Stimulated activated CD8-positive, alpha-beta memory T cell treated with anti-CD3 and anti-CD28 coated beads, Interleukin-15, amount 100 ng/mL, for 1 hour (primary cell): Measurements from ENCODE around the gene ANKRD11.
"Not testable (repeated sequence)": the region's sequence is repeated elsewhere in the genome, so short reads cannot be mapped to it uniquely, and the experiment has no call there.

Source experiments
- DNase-seq: peaks from one replicate; pipeline ENCODE4 v3.0.0-alpha.2; 2020; ENCODE audit warnings: low read depth

The ANKRD11 gene

DNA sequence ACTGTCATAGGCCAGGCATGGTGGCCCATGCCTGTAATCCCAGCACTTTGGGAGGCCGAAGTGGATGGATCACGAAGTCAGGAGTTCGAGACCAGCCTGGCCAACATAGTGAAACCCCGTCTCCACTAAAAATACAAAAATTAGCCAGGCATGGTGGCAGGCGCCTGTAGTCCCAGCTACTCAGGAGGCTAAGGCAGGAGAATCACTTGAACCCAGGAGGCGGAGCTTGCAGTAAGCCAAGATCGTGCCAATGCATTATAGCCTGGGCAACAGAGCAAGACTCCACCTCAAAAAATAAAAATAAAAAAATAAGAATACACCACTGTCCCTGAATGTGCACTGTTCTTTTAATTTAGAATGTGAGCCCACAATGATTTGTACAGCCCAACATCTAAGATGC lies 61.8 kb downstream of the ANKRD11 start:
- not testable (repeated sequence) for DNase-seq

DNA sequence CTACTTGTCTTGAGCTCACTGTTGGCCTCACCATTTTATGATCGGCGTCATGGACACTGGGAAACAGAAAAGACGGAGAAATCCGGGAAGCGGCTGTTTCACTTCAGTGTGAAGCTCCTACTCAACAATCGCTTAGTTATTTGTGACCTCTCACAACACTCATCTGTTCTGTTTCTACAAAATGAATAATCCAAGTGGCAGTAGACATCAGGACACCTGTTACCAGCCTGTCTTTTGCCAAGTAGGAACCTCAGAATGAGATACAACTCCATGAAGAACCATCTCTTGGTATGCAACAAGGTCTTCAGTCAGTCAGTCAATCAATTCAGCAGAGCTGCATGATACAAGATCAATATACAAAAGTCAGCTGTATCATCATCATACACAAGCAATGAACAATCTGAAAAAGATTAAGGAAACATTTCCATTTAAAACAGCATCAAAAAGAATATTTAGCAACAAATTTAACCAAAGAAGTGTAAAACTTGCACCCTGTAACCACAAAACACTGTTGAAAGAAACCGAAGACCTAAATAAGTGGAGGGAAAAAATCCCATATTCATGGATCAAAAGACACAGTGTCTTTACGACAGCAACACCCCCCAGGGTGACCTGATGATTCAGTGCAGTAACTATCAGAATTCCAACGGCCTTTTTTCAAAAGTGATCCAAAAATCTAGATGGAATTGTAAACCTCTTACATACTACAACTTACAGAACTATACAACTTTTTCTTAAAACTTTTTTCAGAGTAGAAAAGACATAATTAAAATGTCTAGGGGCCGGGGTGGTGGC lies 63.4 kb downstream of the ANKRD11 start:
- no peak for DNase-seq

DNA sequence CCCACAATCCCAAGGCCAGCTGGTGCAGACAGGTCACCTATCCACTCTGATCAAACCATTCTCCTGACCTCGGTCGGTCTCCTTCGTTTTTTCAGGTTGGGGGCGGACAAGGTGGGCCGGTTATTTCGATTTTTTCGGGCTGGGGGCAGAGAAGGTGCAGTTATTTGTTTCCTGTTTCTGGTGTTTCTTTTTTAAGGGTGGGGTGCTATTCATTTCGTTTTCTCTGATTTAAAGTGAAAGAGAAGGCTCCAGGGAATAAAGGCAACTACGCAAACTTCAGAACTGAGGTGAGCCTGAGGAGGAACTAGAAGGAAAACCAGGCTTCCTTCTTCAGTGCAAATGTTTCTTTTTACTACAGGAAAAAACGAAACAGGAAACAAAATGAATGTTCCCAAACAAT lies 64.8 kb downstream of the ANKRD11 start:
- no peak for DNase-seq

DNA sequence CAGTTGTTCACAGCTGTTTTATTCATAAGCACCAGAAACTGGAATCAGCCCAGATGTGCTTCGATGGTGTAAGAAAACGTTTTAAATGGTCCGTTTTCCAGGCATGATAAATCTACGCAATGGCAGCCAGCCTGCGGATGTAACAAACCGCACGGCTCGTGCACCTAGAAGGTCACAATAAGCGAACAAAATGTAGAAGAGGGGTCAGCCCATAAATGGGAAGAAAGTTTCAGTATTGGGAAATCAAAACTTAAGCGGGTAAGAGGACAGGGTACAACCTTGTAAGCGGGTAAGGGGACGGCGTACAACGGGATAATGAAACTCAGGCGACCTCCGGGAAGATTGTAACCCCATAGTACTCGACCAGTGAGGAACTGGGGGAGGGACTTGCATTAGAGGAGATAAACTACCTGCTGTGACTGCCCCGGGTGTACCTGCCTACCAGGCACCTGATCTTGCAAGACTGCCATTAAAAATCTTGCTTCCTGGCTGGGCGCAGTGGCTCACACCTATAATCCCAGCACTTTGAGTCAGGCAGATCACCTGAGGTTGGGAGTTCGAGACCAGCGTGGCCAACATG lies 66.6 kb downstream of the ANKRD11 start:
- no peak for DNase-seq

DNA sequence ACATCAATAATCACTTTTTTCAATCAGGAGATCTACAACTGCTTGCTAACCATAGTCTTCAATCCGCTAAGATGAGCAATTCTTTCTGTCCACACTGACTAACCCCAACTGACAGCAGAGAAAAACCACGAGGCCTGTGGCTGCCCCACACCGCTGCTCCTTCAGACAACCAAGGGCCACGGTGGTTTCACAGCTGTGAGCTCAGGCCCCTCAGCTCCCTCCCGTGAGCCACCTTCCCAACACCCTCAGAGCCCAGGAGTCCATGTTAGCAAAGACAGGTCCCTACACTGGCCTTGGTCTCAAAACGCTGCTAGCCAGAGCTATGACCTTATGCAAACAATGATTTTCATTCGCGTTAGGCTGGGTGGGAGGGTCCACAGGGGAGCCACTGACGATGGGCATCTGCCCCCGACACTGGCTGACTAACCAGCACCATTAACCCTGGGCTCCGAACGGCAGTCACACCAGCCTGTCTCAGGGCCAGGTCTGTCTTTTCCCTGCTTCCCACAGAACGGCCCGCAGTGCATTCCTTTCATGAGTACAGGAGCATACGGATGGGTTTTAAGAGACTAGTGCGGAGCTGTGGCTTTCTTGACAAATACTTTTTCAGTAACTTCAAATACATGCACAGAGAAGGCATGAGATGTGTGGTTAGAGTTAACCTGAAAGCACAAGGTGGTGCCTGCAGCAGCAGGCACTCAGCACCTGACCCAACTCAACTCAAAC lies 67.3 kb downstream of the ANKRD11 start:
- DNase-seq, result peak; percentile 32

DNA sequence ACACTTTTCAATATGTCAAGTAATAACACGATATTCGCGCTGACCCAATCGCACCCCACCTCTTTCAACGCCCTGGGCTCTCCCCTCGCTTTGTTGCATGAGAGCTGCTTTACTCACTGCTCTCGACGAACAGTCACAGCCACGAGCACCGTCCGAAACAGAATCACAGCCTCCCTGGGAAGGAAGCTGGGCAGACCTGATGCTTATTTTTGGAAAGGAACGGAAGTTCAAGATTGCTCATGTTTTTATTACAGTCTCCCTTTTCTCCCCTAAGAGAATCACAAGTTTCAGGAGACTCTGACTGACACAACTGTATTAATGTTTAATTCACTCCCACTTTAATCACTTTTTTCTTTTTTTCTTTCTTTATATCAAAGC lies 67.8 kb downstream of the ANKRD11 start:
- DNase-seq, result no peak

DNA sequence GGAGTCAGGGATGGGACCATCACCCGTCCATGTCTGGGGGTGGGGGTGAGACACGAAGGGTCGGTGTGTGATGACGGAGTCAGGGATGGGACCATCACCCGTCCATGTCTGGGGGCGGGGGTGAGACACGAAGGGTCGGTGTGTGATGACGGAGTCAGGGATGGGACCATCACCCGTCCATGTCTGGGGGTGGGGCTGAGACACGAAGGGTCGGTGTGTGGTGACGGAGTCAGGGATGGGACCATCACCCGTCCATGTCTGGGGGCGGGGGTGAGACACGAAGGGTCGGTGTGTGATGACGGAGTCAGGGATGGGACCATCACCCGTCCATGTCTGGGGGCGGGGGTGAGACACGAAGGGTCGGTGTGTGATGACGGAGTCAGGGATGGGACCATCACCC lies 69.1 kb downstream of the ANKRD11 start:
- not testable (repeated sequence) for DNase-seq

DNA sequence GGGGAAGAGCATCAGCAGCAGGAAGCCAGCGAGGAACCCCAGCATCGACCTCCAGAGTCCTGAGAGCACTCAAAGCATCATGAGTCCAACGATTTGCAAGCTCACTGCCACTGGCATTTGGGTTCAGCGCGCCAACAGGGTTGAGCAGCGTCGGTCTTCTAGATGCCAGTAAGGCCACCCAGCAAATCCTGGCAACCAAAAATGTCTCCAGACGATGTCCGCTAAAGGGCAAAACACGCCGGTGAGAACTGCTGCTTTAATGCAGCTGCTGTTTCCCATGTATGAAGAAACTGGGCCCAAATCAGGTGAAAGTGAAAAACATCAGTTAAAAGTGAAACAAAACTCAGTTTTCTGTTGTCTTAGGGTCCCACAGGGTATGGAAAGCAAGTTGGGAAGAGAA lies 70.2 kb downstream of the ANKRD11 start:
- no peak for DNase-seq

DNA sequence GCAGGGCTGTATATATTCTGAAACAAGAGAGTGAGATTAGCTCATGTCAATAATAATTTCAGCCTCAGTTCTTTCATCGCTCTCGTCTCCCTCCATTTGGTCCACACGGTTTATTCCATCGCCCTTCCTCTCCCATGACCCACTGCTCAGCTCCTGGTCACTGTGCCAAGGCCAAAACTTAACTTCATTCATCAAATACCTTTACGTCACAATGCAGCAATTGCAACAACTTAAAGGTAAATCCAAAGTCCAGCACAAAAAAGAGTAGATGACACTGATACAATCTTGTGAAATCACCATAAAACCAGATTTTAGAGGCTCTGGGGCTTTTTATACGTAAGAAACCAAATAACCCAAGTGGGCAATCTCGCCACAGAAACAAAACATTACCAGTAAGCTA lies 72.0 kb downstream of the ANKRD11 start:
- DNase-seq, result no peak

DNA sequence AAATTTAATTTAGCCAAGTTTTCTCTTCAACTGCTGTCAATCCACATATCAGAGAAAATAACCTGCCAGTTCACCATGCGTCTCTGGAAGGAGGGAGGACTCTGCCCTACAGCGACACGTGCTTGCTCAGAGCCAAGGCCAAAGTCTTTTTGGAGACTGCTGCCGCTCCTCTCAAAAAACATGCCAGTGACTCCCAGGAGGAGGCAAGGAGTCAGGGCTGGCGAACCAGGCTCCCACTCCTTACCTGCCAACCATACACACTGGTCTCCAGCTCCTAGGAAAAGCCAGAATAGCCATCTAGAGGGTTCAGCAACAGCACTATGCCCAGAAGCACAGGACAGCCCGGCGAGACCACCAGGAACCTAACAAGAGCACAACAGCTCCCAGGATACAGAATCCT lies 73.0 kb downstream of the ANKRD11 start:
- no peak for DNase-seq

DNA sequence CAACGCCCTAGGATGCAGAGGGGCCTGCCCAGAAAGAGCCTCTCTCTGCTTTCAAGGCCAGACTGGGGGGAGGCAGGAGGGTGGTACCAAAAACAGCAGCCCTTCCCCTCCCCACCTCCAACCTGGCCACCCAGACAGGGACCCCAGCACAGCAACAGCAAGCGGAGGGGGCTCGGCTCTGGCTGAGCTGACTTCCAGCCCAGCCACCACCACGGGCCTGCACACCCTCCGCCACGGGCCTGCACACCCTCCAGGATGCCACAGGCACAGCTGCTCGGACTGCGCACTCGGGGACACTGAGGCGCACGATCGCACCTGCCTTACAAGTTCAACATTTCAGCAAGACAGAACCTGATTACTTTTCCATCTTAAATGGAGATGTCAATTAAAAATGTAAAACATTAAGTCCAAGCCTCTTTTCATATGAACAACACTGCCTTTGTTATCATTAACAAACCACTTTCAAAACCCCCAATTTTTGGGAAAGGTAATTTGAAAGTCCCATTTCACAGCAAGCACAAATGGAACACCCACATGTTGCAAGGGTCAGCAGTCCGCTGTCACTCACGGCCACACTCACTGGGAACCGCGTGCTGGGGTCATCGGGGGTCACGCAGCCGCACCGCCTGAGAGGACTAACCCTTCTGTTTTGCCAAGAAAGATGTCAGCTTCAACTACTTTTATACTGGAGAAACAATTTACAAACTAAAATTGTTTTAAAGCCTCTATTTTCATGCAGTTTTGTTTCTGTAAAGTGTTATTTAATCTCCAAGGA lies 76.4 kb downstream of the ANKRD11 start:
- DNase-seq, result no peak

DNA sequence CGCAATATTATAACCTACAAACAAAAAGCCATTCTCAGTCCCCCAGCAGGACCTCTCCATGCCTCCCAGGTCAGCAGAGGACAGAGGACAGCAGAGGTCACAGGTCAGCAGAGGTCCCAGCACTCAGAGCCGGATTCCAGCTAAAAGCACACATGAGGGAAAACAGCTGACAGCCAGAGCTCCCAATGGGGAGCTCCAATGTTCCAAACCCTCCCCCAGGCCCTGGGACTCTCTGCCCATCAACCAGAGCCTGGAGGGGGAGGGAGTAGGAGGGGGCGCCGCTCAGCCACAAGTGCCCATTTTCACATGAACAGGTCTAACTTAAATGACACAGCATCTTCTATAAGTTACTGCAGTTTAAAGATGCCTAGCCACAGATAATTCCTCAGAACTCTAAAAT lies 77.5 kb downstream of the ANKRD11 start:
- no peak for DNase-seq

DNA sequence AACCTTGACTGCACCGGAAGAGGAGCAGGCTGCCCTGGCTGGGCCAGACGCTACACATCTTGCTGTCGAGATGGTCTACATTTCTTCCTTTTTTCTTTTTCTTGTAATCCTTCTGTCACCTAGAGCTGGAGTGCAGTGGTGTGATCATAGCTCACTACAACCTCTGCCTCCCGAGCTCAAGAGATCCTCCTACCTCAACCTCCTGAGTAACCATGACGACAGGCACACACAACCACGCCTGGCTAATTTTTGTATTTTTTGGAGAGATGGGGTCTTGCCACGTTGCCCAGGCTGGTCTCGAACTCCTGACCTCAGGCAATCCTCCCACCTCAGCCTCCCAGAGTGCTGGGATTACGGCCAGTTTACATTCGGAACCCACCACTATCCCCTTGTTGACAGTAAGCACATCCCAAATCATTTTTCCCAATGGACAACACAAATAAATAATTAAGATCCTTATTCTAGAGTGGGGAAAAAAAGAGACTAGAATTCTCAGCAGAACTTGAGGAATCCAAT lies 79.0 kb downstream of the ANKRD11 start:
- DNase-seq, result no peak

DNA sequence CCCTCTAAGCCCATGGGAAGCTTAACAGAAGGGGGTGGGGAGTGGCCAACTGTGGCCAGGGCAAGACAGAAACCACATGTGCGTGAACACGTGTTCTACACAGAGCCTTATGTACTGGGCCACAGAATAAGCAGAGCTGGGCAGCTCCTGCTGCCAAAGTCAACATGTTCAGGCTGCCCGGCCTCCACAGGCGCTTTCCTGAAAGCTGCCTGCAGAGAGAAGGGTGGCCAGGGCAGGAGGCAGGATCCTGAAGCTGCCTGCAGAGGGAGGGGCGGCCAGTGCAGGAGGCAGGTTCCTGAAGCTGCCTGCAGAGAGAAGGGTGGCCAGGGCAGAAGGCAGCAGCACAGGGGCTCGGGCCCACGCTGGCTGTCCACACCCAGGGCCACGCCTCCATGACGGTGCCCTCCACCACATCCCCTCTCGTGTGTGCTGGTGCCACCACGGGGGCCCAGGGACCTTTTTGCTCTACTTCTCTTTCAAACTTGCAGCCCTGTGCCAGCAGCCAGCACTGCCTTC lies 79.5 kb downstream of the ANKRD11 start:
- no peak for DNase-seq

DNA sequence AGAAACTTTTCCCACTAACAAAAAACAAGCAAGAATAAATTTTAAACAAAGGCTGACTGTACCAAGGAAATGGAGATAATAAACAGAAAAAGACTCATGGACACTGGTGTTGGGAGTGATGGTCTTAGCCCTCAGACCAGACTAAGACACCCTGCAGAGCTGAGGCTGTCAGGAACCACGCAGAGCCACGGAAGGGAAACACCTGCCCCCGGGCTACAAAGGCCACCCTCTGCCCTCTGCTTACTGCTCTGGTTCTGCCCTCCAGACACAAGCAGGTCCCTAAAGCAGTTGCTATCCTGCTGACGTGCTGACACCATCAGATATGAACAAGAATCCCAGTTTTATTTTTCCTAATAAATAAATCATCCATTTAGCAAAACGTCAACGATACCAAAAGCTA lies 80.0 kb downstream of the ANKRD11 start:
- DNase-seq, result no peak

DNA sequence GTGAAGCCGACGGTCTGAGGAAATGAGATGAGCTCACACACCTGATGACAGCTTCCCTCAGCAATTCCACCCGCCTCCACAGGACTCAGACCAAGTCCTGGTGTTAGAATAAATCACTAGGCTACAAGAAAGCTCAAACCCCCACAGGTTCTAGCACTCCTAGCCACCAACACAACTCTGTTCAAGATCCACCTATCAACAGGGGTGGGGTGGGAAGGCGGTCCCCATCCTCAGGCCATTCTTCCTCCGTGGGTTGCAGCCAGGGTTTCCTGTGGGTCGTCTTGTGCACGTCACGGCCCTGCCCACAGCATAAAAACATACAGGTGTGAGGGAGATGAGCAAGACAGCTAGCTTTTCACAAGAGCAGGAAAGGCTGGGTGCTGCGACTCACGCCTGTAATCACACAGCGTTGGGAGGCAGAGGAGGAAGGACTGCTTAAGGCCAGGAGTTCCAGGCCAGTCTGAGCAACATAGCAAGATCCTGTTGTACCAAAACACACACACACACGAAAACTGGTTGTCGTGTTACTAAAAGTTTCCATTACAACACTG lies 81.1 kb downstream of the ANKRD11 start:
- DNase-seq, result peak; percentile 24

DNA sequence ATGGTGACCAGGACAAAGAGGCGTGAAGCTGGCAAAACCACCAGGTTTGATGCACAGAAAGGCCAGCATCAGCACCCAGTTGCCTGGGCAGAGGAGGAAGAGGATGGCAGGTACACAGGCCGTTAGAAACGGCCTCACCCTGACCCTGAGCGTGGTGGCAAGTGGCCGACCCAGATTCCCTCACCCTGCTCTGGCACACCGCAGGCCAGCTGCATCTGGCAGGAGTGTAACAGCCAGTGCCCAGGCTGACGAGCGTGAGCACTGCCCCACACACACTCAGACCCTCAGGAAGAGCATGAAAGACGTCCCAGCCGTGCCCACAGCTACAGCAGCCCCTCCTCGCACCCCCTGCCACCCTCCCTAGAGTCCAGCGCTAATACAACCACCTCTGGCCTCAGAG lies 82.0 kb downstream of the ANKRD11 start:
- DNase-seq, result no peak

DNA sequence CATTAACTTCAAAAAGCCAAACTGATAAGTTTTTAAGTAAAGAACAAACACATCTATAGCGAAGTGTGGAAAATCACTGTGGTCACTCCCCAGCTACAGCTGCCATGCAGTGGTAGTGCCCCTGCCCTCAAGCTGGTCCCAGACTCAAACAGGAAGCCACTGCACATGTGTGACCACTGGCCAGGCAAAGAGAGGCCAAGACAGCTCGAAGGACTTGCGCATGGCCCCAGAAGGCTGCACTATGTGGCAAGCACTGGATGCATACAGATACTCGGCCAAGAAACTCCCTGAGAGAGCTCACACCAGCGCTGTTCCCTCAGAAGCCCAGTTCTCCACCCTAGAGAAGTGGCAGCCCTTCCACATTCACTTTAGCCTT lies 82.4 kb downstream of the ANKRD11 start:
- DNase-seq, result no peak

DNA sequence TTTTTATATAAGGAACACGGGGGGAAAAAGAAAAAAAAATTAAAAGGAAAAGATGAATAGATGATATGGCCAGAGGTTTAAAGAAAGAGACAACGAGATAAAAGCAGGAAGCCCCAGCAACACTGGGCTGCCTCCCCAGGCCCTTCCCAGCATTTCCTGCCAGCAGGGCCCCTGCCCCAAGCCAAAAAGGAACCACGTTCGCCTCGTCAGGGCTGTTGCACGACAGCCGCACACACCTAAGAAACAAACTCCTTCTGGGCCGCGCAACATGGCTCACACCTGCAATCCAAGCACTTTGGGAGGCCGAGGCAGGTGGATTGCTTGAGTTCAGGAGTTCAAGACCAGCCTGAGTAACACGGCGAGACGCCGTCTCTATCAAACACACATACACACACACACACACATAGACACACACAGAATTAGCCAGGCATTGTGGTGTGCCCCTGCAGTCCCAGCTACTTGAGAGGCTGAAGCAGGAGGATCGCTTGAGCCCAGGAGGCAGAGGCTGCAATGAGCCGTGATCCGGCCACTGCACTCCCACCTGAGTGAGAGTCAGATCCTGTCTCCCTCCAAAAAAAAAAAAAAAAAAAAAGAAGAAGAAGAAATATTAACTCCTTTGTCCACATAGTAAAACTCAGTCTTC lies 83.0 kb downstream of the ANKRD11 start:
- DNase-seq, result no peak

DNA sequence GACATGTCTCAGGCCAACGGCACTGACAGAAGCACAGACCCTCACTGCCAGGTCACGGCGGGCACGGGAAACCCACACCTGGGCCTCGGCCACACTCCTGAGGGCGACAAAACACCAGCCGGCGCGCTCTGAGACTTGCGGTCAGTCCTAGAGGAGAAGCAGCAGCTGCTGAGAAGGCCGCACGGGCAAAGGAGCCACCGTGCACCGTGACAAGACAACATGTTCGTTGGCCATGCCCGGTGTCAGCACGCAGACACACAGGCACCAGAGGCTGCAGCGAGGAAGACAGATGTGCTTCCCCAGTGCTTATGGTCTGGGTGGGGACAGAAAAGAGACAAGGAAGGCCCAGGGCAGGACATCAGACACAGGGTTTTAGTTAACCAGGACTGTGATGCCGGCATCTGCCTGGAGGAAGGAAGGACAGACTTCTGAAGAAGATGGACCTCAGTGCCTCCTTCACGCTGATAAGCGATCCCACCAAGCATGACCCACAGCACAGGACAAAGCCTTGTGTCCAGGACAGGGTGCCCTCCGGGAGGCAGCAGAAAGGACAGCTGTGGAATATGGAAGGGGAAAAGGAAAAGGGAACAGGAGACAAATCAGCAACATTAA lies 84.0 kb downstream of the ANKRD11 start:
- no peak for DNase-seq

DNA sequence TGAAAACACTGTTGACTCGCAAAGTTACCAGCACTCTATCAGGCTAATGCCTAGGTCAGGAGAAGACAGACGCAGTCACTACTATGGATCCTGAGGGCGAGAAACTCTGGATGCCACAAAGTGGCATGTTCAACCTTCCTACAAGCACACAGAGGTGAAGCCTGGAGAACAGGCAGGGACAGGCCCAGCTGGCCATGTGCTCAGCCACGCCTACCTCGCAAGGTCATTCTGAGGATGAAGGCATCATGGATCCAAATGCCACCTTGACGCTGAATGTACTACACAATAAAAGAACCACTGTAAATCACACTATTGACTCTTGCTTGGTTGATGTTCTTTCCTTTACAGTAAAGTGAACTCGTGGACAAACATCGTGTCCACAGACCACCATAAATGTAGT lies 85.8 kb downstream of the ANKRD11 start:
- DNase-seq, result no peak
